HepG2 (cell line): ENCODE measurements around the gene HSD3B7. TPM values are rescaled to one million over a fixed set of nuclear protein-coding genes. Genes with fewer than 3 reads are reported as not detected.

Source experiments
- ATAD3A ChIP-seq: sonication (generic); formaldehyde crosslinking; IDR thresholded peaks from 2 replicates; pipeline ENCODE4 v1.4.0; 2020; ENCODE audit warnings: missing genetic modification reagents
- BORCS8-MEF2B ChIP-seq: sonication (generic); formaldehyde crosslinking; IDR thresholded peaks from 2 replicates; pipeline ENCODE4 v1.8.0; 2022; ENCODE audit warnings: mild to moderate bottlenecking, missing genetic modification reagents
- ESRRA ChIP-seq: sonication (generic); formaldehyde crosslinking; IDR thresholded peaks from 2 replicates; pipeline ENCODE4 v1.5.1; 2020; ENCODE audit warnings: mild to moderate bottlenecking, low read depth, missing genetic modification reagents
- KDM2A ChIP-seq: sonication (generic); formaldehyde crosslinking; IDR thresholded peaks from 2 replicates; pipeline ENCODE4 v1.4.0; 2020; ENCODE audit warnings: low read depth, missing genetic modification reagents, borderline replicate concordance
- KDM6A ChIP-seq: IDR thresholded peaks from 2 replicates; pipeline ENCODE4 v1.6.1; 2016; ENCODE audit warnings: low read depth
- KLF6 ChIP-seq: IDR thresholded peaks from 2 replicates; pipeline ENCODE4 v1.8.0; 2016; ENCODE audit warnings: missing biosample characterization, missing genetic modification reagents
- MXD3 ChIP-seq: IDR thresholded peaks from 2 replicates; pipeline ENCODE4 v1.6.1; 2016; ENCODE audit warnings: mild to moderate bottlenecking, missing biosample characterization, missing genetic modification reagents
- PAXIP1 ChIP-seq: sonication (generic); formaldehyde crosslinking; conservative IDR thresholded peaks from 2 replicates; pipeline ENCODE4 v1.4.0; 2020; ENCODE audit warnings: mild to moderate bottlenecking, missing genetic modification reagents, moderate library complexity
- PHF8 ChIP-seq: sonication (generic); formaldehyde crosslinking; IDR thresholded peaks from 2 replicates; pipeline ENCODE4 v1.5.0; 2020; ENCODE audit warnings: missing genetic modification reagents
- PLSCR1 ChIP-seq: sonication (generic); formaldehyde crosslinking; IDR thresholded peaks from 2 replicates; pipeline ENCODE4 v1.5.0; 2020; ENCODE audit warnings: missing genetic modification reagents, mild to moderate bottlenecking, borderline replicate concordance
- SALL1 ChIP-seq: sonication (generic); formaldehyde crosslinking; IDR thresholded peaks from 2 replicates; pipeline ENCODE4 v1.8.0; 2022; ENCODE audit warnings: mild to moderate bottlenecking, missing genetic modification reagents
- TCF12 ChIP-seq, 2 experiments: fragments of 450-650 bp in 1 of 2; sonication (generic) in 1 of 2; formaldehyde crosslinking in 1 of 2; IDR thresholded peaks; 2 replicates each; pipeline versions ENCODE4 v1.6.1 to v1.8.0; 2017 to 2022; ENCODE audit warnings: antibody characterized with exemption in 1 of 2, mild to moderate bottlenecking in 1 of 2, missing genetic modification reagents in 1 of 2, moderate library complexity in 1 of 2
- ZNF136 ChIP-seq: sonication (generic); formaldehyde crosslinking; IDR thresholded peaks from 2 replicates; pipeline ENCODE4 v1.8.1; 2022; ENCODE audit warnings: low read depth, mild to moderate bottlenecking, moderate library complexity, missing genetic modification reagents
- ZNF20 ChIP-seq: sonication (generic); formaldehyde crosslinking; IDR thresholded peaks from 2 replicates; pipeline ENCODE4 v1.4.0; 2020; ENCODE audit warnings: mild to moderate bottlenecking, moderate library complexity, missing genetic modification reagents
- ZNF331 ChIP-seq: sonication (generic); formaldehyde crosslinking; IDR thresholded peaks from 2 replicates; pipeline ENCODE4 v1.4.0; 2020; ENCODE audit warnings: missing genetic modification reagents
- ZNF563 ChIP-seq: sonication (generic); formaldehyde crosslinking; IDR thresholded peaks from 2 replicates; pipeline ENCODE4 v1.8.0; 2022; ENCODE audit warnings: mild to moderate bottlenecking, moderate library complexity, missing genetic modification reagents
- ZNF616 ChIP-seq: sonication (generic); formaldehyde crosslinking; IDR thresholded peaks from 2 replicates; pipeline ENCODE4 v1.5.0; 2020; ENCODE audit warnings: low read depth, mild to moderate bottlenecking, missing genetic modification reagents
- ZNF713 ChIP-seq: sonication (generic); formaldehyde crosslinking; IDR thresholded peaks from 2 replicates; pipeline ENCODE4 v1.4.0; 2020; ENCODE audit warnings: mild to moderate bottlenecking, missing genetic modification reagents
- ZNF780A ChIP-seq: sonication (generic); formaldehyde crosslinking; IDR thresholded peaks from 2 replicates; pipeline ENCODE4 v1.8.0; 2022; ENCODE audit warnings: mild to moderate bottlenecking, missing genetic modification reagents, moderate library complexity
- ZNF850 ChIP-seq: sonication (generic); formaldehyde crosslinking; conservative IDR thresholded peaks from 2 replicates; pipeline ENCODE4 v1.9.0; 2021; ENCODE audit warnings: mild to moderate bottlenecking, missing genetic modification reagents
- ZSCAN12 ChIP-seq: sonication (generic); formaldehyde crosslinking; IDR thresholded peaks from 2 replicates; pipeline ENCODE4 v1.9.0; 2021; ENCODE audit warnings: mild to moderate bottlenecking, missing genetic modification reagents
- polyA plus RNA-seq, 8 experiments: library from polyadenylated mRNA; depleted of rRNA in 3 of 8; stranded (reverse) in 7 of 8; unstranded in 1 of 8; fragments of >200 nt; fragmentation: Illumina TruSeq in 4 of 8; extraction: Trizol in 4 of 8; gene quantifications; 2 replicates each; pipeline versions ENCODE4 v1.2.1 to v1.2.3, GENCODE V29; 2011 to 2016; ENCODE audit warnings: low read depth in 4 of 8, missing spikeins in 1 of 8, mixed read lengths in 1 of 8; ENCODE audit not compliant: insufficient read depth in 1 of 8
- total RNA-seq, 5 experiments: library from RNA; depleted of rRNA; stranded (reverse); fragments of >200 nt; fragmentation: Illumina TruSeq; extraction: Trizol; gene quantifications; 2 replicates each; pipeline ENCODE4 v1.2.3, GENCODE V29; 2016; ENCODE audit warnings: low read depth in 1 of 5
- TF ChIP-seq, protein P1 (sequence below): sonication (generic); formaldehyde crosslinking; IDR thresholded peaks from 2 replicates; pipeline ENCODE4 v1.8.1; 2022; ENCODE audit warnings: mild to moderate bottlenecking, missing genetic modification reagents
- TF ChIP-seq, protein P2 (sequence below): sonication (generic); formaldehyde crosslinking; IDR thresholded peaks from 2 replicates; pipeline ENCODE4 v1.4.0; 2020; ENCODE audit warnings: missing genetic modification reagents

Gene HSD3B7
- total and polyA plus RNA-seq, 2 of the 13 experiments (the other 11 are each of a cell fraction or from before 2014, with no cell fraction given), result 32.9 to 69.7 TPM

DNA sequence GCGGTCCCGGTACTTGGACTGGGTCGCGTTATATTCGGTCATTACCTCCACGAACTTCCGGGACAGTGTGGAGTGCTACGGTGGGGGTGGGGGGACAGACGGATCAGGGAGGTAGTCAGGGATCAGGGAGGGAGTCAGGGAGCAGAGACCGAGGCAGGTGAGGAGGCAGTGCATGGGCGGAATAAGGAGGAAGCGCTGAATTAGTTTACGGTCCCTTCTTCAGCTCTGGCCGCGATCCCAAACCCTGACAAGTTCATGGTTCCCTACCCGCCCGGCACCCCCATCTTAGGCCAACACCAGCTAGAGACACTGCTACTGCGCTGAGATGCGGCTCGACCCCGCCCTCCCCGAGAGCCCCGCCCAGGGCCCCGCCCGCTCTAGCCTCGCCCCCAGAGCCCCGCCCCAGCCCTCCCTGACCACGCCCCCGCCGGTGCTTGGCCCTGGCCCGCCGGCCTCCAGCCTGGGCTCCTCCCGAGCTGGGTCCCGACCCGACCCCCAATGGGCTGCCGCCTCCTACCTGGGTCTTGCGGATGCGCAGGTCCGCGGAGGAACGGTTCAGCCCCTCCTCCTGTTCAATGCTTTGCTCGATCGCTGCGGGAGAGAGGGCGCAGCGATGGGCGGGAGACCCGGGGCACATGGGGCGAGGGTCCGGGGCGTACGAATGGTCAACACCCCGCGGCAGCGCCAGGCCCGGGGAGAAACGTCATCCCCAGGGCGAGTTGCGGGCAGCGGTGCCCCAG lies 12.1 kb downstream of the HSD3B7 start (continued):
- TF ChIP-seq ZNF563 (peak; percentile 64), ZNF850 (0 out of 2 replicates have a peak, but pooled peaks have one; percentile 79), TCF12 (IDR thresholded peaks at IDR 0.05) (no peak), TCF12 (CRISPR knock-in tag; IDR thresholded peaks at IDR 0.05) (no peak; the same call in 1 of the 2 replicates), KDM6A (CRISPR knock-in tag) (no peak), ZNF713 (CRISPR knock-in tag) (no peak), ZNF780A (CRISPR knock-in tag) (peak; percentile 56; the same call in 1 of the 2 replicates), ATAD3A (CRISPR knock-in tag) (no peak), PLSCR1 (CRISPR knock-in tag) (no peak), KLF6 (CRISPR knock-in tag) (peak; percentile 82; the same call in 1 of the 2 replicates), ZNF136 (CRISPR knock-in tag) (no peak), ZNF20 (CRISPR knock-in tag) (no peak), ZSCAN12 (CRISPR knock-in tag) (no peak), ZNF331 (peak; percentile 40), MXD3 (peak; percentile 60; the same call in 1 of the 2 replicates), KDM2A (CRISPR knock-in tag) (peak; percentile 79), ZNF616 (CRISPR knock-in tag) (peak; percentile 69; the same call in 1 of the 2 replicates), PAXIP1 (CRISPR knock-in tag) (peak; percentile 55; the same call in 1 of the 2 replicates), BORCS8-MEF2B (CRISPR knock-in tag) (peak; percentile 87), ESRRA (CRISPR knock-in tag) (no peak; the same call in 1 of the 2 replicates), PHF8 (CRISPR knock-in tag) (peak; percentile 79), SALL1 (peak; percentile 86)
- TF ChIP-seq, protein P1, sequence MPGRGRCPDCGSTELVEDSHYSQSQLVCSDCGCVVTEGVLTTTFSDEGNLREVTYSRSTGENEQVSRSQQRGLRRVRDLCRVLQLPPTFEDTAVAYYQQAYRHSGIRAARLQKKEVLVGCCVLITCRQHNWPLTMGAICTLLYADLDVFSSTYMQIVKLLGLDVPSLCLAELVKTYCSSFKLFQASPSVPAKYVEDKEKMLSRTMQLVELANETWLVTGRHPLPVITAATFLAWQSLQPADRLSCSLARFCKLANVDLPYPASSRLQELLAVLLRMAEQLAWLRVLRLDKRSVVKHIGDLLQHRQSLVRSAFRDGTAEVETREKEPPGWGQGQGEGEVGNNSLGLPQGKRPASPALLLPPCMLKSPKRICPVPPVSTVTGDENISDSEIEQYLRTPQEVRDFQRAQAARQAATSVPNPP (CRISPR knock-in tag), result no peak
- TF ChIP-seq, protein P2, sequence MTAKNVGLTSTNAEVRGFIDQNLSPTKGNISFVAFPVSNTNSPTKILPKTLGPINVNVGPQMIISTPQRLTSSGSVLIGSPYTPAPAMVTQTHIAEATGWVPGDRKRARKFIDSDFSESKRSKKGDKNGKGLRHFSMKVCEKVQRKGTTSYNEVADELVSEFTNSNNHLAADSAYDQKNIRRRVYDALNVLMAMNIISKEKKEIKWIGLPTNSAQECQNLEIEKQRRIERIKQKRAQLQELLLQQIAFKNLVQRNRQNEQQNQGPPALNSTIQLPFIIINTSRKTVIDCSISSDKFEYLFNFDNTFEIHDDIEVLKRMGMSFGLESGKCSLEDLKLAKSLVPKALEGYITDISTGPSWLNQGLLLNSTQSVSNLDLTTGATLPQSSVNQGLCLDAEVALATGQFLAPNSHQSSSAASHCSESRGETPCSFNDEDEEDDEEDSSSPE (CRISPR knock-in tag), result peak; percentile 71; the same call in 1 of the 2 replicates
